SK-N-SH treated with all-trans-retinoic acid at 6 μM for 48 hours (cell line): ENCODE results near the gene KRTAP5-2.

Source experiments
- ESRRG ChIP-seq: fragments of 250-450 bp; sonication (Bioruptor Pico); IDR thresholded peaks from 2 replicates; pipeline ENCODE4 v1.6.1; 2021; ENCODE audit warnings: mild to moderate bottlenecking
- RARB ChIP-seq: fragments of 250-450 bp; sonication (Bioruptor Pico); IDR thresholded peaks from 2 replicates; pipeline ENCODE4 v1.8.0; 2021; ENCODE audit warnings: mild to moderate bottlenecking, moderate library complexity
- TOX ChIP-seq: fragments of 250-450 bp; sonication (Bioruptor Pico); IDR thresholded peaks from 2 replicates; pipeline ENCODE4 v1.8.0; 2021; ENCODE audit warnings: mild to moderate bottlenecking, moderate library complexity, borderline replicate concordance
- ZC3H10 ChIP-seq: fragments of 250-450 bp; sonication (Bioruptor Pico); IDR thresholded peaks from 2 replicates; pipeline ENCODE4 v1.5.1; 2021; ENCODE audit warnings: mild to moderate bottlenecking, moderate library complexity
- ZFP30 ChIP-seq: fragments of 450-650 bp; formaldehyde crosslinking; IDR thresholded peaks from 2 replicates; pipeline ENCODE4 v1.5.0; 2022; ENCODE audit warnings: mild to moderate bottlenecking, moderate library complexity
- TF ChIP-seq, protein P1 (sequence below): fragments of 250-450 bp; sonication (Bioruptor Pico); IDR thresholded peaks from 2 replicates; pipeline ENCODE4 v1.5.1; 2020; ENCODE audit warnings: low read depth, mild to moderate bottlenecking, moderate library complexity
- TF ChIP-seq, protein P2 (sequence below): fragments of 250-450 bp; sonication (Bioruptor Pico); IDR thresholded peaks from 2 replicates; pipeline ENCODE4 v1.5.1; 2021; ENCODE audit warnings: mild to moderate bottlenecking, moderate library complexity

DNA sequence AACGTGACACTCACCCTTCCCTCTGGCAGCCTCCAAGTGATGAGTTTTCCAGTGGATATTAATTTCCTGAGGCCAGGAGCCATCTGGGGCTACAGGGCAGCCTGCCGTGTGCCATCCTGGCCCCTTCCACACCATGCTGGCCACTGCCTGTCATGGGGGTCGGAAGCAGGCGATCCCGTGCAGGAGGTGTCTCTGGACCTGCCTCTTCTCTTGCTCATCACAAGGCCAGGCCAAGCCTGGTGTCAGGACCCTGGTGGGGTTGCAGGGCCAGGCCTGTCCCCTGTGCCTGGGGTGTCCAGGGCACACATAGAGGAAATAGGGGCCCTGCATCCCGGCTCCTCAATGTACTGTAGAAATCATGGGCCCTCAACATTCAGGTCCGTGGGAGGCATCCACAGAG lies 6.6 kb upstream of the KRTAP5-2 start:
- TF ChIP-seq RARB, result no peak
- TF ChIP-seq TOX (CRISPR knock-in tag), result no peak
- TF ChIP-seq, protein P1, sequence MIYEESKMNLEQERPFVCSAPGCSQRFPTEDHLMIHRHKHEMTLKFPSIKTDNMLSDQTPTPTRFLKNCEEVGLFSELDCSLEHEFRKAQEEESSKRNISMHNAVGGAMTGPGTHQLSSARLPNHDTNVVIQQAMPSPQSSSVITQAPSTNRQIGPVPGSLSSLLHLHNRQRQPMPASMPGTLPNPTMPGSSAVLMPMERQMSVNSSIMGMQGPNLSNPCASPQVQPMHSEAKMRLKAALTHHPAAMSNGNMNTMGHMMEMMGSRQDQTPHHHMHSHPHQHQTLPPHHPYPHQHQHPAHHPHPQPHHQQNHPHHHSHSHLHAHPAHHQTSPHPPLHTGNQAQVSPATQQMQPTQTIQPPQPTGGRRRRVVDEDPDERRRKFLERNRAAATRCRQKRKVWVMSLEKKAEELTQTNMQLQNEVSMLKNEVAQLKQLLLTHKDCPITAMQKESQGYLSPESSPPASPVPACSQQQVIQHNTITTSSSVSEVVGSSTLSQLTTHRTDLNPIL (CRISPR knock-in tag), result no peak
- TF ChIP-seq ZC3H10 (CRISPR knock-in tag), result no peak
- no peak for TF ChIP-seq ESRRG (CRISPR knock-in tag)
- TF ChIP-seq, protein P2, sequence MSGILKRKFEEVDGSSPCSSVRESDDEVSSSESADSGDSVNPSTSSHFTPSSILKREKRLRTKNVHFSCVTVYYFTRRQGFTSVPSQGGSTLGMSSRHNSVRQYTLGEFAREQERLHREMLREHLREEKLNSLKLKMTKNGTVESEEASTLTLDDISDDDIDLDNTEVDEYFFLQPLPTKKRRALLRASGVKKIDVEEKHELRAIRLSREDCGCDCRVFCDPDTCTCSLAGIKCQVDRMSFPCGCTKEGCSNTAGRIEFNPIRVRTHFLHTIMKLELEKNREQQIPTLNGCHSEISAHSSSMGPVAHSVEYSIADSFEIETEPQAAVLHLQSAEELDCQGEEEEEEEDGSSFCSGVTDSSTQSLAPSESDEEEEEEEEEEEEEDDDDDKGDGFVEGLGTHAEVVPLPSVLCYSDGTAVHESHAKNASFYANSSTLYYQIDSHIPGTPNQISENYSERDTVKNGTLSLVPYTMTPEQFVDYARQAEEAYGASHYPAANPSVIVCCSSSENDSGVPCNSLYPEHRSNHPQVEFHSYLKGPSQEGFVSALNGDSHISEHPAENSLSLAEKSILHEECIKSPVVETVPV, result no peak
- TF ChIP-seq ZFP30, result no peak
